CD4-positive, alpha-beta T cell treated with Interleukin-12 subunit alpha and Interleukin-12 subunit beta, for 1 hour (primary cell): Measurements from ENCODE around the gene C11orf54.
"Not testable (repeated sequence)": the region's sequence is repeated elsewhere in the genome, so short reads cannot be mapped to it uniquely, and the experiment has no call there.

ENCODE experiments used
- DNase-seq: peaks from one replicate; pipeline ENCODE4 v3.0.0-alpha.2; 2020

The C11orf54 gene

DNA sequence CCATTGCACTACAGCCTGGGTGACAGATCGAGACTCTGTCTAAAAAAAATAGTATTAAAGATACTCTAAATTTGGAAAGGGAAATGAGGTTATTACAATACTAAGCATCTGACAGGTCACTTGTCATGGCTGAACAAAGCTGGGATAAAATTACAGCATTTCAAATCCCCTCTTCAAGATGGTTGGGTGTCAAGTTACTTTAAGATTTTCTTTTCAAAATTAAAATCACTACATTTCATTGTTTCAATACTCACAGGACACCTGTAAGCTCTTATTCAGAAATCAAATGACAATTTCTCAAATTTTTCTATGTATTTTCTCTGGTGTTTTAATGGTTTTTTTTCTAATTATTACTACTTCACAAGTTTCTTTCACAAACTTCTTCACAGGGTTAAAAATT lies 5.8 kb upstream of the C11orf54 start:
- no peak for DNase-seq

GRCh38 chr11:93736129-93736528 lies 5.3 kb upstream of the C11orf54 start:
- DNase-seq: no peak

DNA sequence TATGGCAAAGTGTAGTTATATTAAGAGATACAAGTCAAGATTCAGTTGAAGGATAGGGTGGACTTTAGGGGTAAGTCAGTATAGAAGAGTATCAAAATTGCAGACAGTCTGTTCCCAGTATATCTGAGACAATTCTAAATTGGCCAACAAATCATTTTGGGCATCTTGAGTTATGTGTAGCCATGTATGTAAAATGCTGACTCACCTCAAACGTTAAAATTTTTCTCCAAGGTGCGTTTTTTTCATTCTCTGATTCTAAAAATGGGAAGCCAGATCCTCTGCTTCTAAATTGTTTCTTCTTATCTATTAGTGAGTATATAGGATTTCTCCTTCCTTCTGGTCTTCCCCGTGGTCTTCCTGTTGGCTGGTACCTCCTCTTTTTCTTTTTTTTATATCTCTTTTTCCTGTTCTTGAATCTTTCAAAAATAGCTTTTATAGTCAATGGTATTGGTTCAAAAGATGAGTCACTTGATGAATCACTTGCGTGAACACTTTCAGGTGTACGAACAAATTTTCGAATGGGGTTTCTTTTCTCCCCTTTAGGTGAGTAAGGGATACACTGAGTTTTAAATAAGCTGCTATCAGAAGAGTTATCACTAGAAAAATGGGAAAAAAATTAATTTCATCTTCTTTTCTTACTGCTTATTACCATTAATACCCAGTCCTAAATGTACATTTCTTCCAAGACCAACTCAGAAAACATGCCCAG lies 3.4 kb upstream of the C11orf54 start:
- peak; percentile 39 for DNase-seq

- DNase-seq: no peak
Observed at GRCh38 chr11:93738647-93739081, 2.8 kb upstream of the C11orf54 start.

GRCh38 chr11:93740031-93740729 lies 1.3 kb upstream of the C11orf54 start:
- DNase-seq: peak; percentile 49

DNA sequence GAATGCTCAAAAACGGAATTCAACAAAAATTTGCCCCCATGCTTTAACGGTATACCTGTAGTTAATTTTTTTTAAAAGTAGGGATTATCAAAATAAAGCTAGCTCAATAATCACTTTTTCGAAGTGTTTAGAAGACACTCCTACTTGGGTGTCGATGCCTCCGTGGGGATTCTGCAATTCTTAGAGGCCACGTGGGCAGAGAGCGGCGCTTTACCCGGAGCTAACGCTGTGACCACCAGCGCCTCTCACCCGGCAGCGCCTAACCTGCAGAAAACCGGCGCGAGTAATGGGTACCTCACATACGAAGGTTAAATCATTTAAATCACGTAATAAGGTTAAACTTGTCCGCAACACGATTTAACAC lies 760 bp upstream of the C11orf54 start:
- peak; percentile 70 for DNase-seq

- no peak for DNase-seq
Observed at GRCh38 chr11:93741882-93742226, 382 bp downstream of the C11orf54 start.

- no peak for DNase-seq
Observed at GRCh38 chr11:93743291-93743690, 1.8 kb downstream of the C11orf54 start.

DNA sequence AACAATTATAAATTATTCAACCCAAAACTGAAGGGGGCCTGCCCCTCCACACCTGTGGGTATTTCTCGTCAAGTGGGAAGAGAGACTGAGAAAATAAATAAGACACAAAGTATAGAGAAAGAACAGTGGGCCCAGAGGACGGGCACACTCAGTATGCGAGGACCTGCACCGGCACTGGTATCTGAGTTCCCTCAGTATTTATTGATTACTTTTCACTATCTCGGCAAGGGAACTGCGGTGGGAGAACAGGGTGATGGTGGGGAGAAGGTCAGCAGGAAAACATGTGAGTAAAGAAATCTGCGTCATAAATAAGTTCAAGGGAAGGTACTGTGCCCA lies 3.2 kb downstream of the C11orf54 start:
- no peak for DNase-seq

DNA sequence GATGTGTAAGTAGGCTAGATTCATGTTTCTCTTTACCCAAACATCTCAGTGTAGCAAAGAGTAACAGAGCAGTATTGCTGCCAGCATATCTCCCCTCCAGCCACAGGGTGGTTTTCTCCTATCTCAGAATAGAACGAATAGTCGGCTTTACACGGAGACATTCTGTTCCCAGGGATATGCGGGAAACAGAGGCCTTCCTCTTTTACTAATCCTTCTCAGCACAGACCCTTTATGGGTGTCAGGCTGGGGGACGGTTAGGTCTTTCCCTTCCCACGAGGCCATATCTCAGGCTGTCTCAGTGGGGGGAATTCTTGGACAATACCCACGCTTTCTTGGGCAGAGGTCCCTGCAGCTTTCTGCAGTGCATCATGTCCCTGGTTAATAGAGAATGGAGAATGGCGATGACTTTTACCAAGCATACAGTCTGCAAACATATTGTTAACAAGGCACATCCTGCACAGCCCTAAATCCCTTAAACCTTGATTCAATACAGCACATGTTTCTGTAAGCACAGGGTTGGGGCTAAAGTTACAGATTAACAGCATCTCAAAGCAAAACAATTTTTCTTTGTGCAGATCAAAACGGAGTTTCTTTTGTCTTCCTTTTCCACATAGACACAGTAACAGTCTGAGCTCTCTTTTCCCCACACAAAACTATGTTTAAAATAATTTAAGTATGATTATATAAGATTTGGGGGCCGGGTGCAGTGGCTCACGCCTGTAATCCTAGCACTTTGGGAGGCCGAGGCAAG lies 3.7 kb downstream of the C11orf54 start:
- not testable (repeated sequence) for DNase-seq

DNA sequence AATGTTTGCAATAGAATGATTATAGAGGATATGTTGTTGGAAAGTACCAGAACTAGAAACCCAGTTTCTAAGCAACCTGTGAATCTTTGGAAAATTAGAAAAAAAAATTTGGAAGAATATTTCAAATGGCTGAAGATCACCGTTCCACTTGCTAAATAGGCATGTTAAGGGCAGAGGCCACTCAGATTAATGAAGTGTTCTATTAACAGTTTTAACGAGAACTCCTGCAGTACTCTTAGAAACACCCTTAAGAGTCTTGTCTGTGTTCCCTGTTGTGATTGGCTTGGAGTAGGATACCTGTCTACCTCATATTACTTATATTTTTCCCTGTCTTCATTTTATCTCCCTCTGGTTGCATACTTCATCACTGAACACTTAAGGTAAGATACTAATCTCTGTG lies 4.6 kb downstream of the C11orf54 start:
- no peak for DNase-seq

DNA sequence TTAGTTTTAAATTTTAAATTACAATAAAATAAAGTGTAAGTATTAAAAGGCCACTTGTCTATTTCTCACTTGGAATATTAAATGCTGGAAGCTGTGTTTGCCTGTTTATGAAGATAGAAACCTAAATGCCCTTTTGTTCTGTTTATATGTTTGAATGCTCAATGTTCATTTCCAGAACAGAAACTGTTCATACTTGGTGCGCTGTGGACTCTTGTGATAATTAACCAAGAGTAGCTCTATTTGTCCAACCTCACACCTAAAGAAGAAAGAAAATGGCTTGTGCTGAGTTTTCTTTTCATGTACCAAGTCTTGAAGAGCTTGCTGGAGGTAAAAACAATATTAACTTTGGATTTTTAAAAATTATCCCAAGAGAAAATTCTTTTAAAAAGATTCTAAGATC lies 5.7 kb downstream of the C11orf54 start:
- no peak for DNase-seq

- DNase-seq: no peak
Observed at GRCh38 chr11:93751001-93751400, 9.5 kb downstream of the C11orf54 start.

- no peak for DNase-seq
Observed at GRCh38 chr11:93753241-93753640, 11.8 kb downstream of the C11orf54 start.

DNA sequence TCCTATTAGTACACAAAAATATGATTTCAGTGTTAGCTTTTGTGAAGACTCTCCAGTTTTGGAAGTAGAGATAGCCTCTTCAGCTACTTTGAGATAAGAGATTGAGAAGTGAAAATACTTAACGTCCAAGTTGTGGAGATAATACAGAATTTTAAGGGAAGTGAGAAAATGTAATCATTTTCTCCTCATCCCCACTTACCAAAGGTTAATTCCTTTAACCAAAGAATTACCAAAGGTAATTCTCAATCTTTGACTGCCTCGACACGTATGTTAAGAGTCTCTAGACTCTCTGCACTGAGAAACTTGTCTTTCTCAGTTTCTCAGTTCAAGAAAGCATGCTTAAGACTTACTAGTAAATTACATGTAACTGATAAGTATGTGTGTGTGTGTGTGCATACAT lies 15.3 kb downstream of the C11orf54 start:
- DNase-seq: no peak

DNA sequence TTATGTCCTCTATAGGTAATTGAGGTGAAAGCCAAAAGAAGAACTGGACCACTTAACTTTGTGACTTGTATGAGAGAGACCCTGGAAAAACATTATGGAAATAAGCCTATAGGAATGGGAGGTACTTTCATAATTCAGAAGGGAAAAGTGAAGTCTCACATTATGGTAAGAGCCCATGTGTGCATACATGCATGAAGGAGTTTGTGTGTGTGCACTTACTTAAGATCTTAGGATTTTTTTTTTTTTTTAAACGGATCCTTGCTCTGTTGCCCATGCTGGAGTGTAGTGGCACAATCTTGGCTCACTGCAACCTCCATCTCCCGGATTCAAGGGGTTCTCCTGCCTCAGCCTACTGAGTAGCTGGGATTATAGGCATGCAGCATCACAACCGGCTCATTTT lies 15.8 kb downstream of the C11orf54 start:
- no peak for DNase-seq

DNA sequence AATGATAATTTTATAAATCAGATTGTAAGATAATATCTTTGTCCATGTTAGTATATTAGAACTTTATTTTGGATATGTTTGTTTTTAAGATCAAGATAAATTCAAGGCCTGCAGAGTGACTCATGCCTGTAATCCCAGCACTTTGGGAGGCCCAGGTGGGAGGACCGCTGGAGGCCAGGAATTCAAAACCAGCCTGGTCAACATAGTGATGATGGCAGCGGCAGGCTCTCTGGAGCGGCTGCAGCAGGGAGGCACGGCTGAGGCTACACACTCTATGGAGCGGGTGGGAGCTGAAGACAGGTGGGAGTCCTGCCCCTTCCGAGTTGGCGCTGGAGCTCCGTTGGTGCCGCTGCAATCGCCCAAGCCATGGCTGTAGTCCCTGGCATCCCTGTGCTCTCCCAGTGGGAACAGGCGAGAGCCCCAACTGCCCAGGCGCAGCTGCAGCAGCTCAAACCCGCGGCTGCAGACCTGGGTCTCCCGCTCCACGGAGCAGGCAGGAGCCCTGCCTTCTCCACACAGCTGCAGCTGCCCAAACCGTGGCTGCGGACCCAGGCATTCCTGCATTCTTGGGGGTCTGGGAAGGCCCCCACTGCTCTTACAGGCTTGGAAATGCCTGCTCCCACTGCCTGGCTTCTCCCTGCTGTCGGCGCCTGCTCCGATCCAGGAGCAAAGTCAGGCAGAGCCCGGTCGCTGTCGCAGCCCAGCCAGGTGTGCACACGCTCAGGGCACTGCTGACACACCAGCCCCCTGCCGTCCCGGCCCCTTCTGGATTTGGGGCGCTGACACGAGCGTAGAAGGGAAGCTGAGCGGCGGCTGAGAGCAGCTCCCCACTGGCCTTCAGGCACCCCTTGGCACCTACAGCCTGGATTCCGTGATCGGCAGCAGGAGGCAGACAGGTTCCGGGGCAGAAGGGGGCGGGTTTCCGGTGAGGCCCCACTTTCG lies 16.7 kb downstream of the C11orf54 start:
- DNase-seq: no peak

DNA sequence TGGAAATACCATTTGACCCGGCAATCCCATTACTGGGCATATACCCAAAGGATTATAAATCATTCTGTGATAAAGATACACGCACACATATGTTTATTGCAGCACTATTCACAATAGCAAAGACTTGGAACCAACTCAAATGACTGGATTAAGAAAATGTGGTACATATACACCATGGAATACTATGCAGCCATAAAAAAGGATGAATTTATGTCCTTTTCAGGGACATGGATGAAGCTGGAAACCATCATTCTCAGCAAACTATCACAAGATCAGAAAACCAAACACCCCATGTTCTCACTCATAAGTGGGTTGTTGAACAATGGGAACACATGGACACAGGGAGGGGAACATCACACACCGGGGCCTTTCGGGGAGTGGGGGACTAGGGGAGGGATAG lies 17.7 kb downstream of the C11orf54 start:
- not testable (repeated sequence) for DNase-seq

DNA sequence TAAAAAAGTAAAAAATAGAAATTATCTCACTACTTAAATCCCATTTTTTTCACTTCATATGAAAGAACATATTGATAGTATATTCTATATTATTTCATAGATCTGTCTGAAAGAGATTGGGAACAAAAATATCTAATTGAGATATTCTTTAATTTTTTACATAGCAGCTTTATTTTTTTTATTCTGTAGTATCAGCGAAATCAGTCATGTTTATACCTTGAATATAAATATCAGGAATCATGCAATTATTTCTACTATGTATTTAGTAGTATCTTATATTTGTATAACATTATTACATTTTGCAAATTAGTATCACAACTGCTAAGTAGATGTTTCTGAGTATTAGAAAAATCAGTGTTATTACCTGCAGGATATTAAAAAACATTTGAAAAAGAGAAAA lies 20.4 kb downstream of the C11orf54 start:
- DNase-seq: no peak

- no peak for DNase-seq
Observed at GRCh38 chr11:93765551-93765950, 24.1 kb downstream of the C11orf54 start.

DNA sequence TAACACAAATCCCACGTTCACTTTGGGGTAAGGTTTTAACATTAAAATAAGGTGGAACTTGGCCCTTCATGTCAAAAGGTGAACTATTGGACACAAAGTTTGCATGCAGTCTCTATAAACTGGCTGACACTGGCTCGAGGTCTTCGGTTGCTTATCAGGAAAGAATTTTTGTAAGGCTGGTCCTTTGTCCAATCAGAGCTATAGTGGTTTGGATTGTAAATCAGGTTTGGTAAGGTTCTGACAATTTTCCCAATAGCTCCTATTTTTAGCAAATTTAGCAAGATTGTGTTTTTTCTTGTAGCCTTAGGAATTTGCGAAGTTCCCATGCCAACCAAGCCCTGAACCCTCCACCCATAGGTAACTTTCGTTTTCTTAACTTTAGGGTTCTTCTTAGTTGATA lies 25.0 kb downstream of the C11orf54 start:
- no peak for DNase-seq

GRCh38 chr11:93767018-93767417 lies 25.5 kb downstream of the C11orf54 start:
- DNase-seq: no peak

DNA sequence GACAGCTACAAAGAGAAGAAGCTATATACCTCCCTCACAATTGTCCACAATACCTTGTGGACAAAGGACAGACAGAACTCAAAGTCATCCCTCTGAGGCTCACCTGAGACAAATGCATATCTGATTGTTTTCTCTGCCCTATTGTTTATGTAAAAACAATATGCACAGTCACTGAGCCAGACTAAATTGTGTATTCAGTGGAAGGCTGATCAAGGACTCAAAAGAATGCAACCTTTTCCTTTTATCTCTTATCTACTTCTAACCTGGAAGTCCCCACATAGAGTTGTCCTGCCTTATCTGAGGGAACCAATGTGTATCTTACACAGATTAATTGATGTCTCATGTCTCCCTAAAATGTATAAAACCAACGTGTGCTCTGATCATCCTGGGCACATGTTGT lies 28.7 kb downstream of the C11orf54 start:
- DNase-seq: no peak
